SW 1271 (cell line): Measurements from ENCODE around the gene TARBP2.

Experiments used
- DNase-seq, 2 experiments: peaks; one replicate each; lab custom pipeline; 2025; lab: John Stamatoyannopoulos, UW

The TARBP2 gene

DNA sequence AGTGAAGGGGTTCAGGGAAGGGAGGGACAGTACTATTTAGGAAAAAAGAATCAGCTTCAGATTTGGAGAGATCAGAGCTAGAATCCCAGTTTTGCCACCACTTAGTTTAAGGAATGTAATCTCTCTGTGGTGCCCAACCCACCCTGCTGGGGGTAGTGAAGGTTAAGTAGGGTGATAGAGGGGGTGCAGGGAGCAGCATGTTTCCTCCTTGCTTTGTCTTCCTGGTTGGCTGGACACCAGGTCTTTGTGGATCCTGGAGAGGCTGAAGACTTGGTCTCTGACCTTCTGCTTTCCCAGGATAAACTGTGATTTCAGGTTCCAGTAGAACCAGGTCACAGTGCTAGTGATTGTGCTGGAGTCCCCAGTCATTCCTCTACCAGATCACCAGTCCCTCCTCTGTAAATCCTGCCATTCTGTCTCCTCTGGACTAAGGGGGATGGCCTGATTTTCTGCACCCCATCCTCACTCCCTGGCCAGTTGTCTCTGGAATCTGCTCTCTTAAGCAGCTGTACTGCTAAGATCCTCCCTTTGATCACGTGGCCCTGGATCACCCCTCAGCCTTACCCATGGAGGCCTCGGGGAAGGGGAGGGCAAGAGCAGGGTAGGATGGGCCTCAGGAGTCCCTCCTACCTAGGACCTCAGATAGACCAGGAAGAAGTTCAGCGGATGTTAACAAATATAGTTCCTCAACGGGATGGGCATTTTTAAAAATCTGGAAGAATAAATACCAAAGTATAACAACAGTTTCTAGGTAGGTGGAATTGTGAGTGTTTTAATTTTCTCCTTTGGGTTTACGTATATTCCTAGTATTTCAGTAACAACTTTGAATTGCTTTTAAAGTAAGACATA lies 5.0 kb upstream of the TARBP2 start:
- DNase-seq: peak in 1 of 2 experiments; percentile 55

DNA sequence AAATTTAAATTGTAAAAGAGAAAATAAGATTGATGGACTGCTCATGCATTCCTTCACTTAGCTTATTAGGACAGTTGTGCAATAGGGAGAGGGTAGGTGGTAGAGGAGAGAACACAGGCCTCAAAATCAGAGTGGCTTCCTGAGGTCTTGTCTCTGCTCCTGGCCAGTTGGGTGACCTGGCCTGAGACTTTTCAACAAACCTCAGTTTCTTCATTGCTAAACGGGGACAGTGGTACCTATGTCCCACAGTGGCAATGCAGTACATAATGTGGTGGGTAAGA lies 4.4 kb upstream of the TARBP2 start:
- DNase-seq: no peak

DNA sequence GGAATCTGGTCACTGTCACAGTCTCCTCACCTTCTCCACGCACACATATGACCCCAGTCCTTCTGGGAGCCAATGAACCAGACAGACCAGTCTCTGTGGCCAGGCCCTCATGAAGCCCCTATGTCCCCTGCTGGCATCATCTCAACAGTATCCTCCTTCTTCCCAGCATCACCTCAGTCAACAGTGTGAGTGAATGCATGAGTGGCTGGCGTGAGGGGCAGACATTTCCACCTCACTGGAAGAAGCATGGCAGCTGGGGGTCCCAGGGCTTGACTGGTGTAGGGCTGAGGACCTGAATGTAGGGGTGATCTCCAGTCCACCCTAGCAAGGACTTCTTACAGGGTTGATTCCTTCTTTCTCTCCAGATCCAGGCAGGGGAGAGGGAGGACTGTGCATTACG lies 3.6 kb upstream of the TARBP2 start:
- no peak for DNase-seq

DNA sequence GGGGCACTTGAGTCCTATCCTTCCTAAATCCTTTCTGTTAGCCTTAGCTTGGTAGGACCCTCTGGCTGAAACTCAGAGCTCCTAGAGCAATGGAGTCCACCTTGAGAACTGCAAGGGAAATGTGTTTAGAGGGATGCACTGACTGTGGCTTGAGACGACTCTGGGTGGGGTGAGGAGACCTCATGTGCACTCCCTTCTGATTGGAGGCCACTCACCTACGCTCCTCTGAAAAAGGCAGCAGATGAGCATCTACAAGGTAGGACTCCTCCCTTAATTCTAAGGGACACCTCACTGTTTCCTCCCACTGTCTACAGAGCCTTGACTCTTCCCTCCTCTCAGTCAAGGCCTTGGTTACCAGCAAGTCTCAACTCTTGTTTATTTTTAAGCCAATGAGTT lies 2.9 kb upstream of the TARBP2 start:
- DNase-seq: no peak

DNA sequence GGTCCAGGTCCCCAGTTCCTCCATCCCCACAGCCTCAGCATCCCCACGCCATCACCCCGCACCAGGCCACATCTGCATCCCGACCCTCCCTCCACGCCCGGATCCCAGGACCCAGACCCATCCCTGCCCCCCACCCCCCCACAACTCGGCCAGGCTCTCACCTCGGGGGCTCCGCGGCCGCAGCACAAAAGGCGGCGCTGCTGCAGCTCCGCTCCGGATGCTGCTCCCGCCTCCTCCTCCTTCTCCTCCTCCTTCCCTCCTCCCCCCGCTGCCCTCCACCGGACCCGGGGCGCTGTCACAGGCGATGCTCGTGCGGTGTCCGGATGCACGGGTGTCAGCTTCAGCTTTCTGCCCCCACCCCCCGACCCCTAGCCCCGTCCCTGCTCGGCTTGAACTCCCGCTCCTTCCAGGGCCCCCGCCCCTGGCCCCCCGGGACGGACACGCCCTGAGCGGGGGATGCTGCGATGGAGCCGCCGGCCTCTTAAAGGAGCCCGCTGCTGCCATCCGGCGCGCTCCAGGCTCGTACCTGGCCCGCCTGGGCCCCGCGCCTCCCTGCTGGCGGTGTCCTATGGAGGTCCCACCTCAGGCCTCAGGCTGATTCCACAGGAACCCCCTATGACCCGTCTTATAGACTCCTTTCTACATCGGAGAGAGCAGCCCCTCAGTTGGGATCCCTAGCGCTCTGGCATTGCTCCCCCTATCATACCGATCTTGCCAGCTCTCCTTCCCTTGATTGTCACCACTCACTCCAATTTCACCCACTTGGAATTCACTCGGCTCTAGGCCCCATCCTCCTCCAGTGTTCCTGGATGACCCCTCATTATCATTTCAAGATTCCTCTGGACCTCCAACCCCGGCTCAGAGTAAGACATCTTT lies 1.6 kb upstream of the TARBP2 start, which contains the start of gene MAP3K12:
Gene MAP3K12, minus strand, starts transcription at position 193 of the 876 bp plus-strand sequence. CDS start 12,067 bp downstream, outside the sequence.
- peak in 1 of 2 experiments; percentile 78 for DNase-seq

DNA sequence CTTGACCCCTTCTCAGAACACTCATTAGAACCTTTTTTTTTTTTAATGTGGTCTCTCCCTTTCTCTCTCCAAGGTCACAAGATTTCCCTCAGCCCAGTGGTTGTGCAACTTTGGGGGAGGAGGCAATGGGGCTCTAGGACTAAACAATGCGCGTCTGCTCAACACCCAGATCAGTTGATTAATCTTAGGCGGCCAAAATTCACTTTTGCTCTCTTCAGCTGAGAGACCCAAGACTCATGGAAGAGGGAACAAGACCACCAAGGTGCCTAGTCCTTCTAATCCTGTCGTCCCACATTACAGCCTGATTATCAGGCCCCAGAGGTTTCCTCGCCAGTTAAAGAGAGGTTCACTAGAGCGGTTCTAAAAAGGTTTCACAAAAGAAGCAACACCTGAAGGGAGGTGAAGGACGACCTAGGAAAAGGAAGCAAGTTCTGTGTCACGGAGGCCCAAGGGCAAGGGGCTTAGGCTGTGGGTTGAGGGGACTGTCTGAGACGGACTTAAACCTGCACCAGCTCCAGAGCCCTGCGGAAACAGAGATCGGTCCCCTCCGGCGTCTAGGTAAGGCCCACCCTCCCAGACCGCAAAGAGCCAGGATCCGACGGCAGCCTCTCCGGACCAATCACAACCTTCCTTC lies 824 bp upstream of the TARBP2 start:
- DNase-seq: peak in 1 of 2 experiments; percentile 64

DNA sequence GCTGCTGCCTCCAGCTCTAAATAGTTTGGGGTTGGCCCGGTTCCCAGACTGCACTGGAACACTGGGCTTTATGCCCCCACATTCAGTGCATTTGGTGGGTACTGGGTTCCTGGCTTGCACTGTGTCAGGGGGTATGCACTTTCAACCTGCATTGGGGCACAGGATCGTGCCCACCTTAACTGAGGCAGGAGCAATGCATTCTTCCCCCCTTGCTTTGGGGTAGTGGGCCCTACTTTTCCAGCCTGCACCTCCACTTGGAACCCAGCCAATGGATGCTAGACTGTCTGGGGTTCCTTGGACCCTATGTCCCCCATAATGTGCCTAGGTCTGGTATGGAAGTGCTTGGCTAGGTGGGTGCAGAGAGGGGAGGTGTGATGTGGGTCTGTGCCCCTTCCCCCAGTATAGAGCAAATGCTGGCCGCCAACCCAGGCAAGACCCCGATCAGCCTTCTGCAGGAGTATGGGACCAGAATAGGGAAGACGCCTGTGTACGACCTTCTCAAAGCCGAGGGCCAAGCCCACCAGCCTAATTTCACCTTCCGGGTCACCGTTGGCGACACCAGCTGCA lies 615 bp downstream of the TARBP2 start:
- DNase-seq: no peak

DNA sequence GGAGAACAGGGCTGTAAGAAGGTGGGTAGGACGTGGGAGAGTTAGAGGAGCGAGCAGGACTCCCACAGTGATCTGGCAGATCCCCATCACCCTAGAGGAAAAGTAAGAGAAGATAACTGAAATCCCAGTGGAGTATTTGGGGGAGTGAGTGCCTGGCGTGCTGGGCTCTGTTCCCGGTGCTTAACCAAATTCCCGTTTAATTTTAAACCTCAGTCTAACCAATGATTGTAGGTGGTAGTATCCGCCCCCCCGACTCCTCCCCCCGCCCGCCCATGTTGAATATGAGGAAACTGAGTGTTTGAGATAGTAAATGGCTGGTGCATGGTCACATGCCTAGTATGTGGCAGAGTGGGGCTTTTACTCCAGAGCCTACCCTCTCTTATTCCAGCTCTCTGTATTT lies 1.2 kb downstream of the TARBP2 start:
- DNase-seq: no peak

DNA sequence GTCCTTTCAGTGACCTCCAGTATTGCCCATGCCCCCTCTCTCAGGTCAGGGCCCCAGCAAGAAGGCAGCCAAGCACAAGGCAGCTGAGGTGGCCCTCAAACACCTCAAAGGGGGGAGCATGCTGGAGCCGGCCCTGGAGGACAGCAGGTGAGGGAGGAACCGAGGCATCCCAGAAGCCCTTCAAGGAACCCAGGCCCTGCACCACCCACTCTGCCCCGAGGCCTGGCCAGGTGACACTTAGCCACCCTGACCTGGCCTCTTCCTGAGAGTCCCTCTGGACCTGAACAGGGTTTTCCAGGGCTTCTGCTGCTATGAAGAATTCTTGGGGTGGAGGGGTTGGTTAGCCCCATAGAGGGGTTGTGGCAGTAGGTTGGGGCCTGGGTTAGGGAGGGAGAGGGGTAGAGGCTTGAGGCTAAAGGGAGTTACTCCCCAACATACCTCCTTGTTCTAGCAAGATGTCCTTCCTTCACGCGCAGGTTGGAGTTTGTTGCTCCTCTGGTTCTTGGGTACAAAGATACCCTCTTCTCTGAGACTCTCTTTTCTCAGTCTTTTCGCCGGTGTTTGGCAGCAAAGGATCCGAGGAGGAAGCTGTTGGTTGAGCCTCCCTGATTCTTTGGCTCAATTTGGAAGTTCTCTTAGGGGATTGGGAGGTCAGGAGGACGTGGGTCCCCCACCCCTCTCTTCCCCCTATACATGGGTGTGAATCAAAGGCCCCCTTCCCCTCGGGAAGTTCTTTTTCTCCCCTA lies 2.1 kb downstream of the TARBP2 start:
- DNase-seq: no peak

DNA sequence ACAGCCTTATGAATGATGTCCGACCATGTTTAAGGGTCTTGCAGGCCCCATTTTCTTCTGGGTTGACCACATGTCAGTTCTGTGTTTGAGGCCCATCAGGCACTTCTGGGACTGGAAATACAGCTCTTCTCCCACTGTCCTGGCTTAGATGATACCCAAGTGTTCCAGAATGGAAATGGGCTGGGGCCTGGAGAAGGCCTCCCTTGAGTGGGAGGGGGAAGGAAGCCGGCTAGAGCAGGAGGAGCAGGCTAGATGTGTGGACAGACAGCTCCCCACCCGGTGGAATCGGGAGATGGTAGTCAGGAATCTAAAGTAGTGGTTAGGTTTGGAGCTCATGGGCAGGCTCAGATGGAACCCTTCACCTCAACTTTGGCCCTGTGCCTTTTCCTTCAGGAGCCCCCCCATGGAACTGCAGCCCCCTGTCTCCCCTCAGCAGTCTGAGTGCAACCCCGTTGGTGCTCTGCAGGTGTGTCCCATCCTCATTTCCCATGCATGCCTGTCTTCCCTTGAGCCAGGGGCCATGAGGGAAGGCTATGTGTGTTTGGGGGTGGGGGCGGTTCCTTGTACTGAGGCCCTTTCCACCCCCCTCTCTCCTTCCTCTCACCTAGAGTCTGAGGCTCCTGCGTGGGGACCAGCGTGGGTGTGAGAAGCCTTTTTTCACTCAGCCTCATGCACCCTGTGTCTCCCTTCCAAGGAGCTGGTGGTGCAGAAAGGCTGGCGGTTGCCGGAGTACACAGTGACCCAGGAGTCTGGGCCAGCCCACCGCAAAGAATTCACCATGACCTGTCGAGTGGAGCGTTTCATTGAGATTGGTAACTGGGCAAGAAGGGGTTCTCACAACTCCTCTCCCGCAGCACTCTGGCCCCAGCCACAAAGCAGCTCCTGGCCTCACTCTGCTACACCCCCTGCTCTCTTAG lies 3.2 kb downstream of the TARBP2 start:
- DNase-seq: no peak

DNA sequence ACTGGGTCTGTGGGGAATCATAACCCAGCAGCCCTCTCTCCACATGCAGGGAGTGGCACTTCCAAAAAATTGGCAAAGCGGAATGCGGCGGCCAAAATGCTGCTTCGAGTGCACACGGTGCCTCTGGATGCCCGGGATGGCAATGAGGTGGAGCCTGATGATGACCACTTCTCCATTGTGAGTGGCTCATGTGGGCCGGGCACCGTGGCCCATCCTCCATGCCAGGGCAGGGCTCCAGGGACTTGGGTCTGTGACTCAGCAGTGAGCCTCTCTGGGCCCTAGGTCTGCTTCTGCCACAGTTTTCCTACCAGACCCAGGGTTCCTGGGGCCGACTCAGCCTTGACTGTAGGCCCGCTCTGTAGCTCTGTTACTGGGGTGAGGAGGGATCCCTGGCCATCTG lies 4.0 kb downstream of the TARBP2 start:
- no peak for DNase-seq

DNA sequence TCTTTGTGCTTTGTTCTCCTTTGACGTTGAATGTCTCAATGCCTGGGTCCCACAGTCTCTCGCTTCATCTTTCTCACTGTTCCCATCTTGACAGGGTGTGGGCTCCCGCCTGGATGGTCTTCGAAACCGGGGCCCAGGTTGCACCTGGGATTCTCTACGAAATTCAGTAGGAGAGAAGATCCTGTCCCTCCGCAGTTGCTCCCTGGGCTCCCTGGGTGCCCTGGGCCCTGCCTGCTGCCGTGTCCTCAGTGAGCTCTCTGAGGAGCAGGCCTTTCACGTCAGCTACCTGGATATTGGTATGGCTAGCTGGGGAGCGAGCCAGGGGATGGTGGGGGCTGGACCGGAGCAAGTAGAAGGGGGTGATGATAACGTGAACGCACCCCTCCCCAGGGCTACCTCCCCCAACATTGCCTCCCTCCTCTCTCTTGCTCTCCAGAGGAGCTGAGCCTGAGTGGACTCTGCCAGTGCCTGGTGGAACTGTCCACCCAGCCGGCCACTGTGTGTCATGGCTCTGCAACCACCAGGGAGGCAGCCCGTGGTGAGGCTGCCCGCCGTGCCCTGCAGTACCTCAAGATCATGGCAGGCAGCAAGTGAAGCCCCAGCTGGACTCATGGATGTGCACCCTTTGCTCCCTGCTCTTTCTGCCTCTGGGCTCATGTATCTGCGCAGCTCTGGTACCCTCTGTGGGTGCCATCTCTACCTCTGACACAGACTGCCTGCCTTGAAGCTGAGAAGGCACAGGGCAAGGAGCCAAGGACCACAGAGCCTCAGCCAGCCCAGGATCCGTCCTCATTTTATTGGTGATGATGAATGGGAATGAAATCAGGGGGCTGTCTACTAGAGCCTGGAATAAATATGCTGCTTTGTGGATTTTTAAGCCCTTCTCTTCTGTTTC lies 4.7 kb downstream of the TARBP2 start:
- DNase-seq: no peak

DNA sequence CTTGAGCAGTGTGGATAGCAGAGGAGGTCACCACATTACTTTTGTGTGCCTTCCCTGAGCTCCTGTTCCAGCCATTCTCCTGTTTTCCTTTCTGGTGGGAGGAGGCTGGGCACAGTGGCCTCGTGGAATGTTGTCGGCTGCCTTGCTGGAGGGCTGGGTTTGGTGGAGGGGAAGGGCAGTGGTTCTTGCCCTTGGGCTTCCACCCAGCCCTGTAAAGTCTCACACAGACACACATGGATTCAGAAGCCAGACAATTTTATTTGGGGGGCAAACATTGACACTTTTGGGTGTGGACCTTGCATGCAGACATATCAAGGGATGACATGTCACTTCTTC lies 5.3 kb downstream of the TARBP2 start:
- no peak for DNase-seq

DNA sequence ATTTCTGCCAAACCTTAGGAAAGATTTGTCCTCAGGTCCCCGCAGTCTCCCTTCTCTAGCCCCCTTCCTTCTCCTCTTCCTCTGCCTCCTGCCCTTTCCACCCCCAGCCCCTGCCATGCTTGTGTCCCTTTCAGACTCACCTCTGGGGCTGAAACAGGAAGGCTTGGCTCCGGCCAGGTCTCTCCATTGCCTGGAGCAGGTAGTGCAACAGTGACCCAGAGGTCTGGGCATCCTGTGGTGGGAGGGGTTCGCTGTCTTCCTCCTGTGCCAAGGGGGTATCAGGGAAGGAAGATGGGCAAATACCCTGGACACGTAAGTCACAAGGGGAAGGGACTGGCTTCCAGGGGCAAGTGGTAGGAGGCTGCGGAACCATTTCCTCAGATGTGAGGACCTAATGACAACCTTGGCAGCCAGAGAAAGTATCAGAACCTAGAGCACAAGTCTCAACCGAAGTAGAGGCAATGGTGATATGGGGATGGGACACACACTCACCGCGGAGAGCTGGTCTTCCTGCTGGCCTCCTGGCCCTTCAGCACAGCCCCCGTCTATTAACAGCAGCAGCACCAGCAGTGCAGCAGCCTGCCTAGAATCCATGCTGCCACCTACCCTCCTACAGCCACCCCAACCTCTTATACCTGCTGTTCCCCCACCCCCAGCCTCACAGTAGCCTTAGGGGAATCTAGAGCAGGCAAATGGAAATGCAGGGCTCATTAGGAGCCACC lies 6.0 kb downstream of the TARBP2 start, which contains the start of gene NPFF:
Gene NPFF, minus strand, starts transcription at position 604 of the 722 bp plus-strand sequence. Its CDS starts 10 bp downstream, at position 594.
- DNase-seq: no peak

DNA sequence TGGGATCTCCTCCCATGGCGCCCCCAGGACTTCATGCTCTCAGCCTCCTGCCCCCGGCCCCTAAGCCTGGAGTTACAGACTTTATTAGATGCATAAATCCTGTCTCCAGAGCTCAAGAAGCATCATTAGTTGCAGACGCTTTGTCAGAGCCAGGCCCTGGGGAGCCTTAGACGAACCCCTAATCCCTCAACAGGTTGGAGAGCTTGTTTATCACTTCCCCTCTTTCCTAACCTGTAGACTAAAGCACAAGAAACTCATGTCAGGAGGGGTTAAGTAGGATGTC lies 6.5 kb downstream of the TARBP2 start:
- DNase-seq: no peak

DNA sequence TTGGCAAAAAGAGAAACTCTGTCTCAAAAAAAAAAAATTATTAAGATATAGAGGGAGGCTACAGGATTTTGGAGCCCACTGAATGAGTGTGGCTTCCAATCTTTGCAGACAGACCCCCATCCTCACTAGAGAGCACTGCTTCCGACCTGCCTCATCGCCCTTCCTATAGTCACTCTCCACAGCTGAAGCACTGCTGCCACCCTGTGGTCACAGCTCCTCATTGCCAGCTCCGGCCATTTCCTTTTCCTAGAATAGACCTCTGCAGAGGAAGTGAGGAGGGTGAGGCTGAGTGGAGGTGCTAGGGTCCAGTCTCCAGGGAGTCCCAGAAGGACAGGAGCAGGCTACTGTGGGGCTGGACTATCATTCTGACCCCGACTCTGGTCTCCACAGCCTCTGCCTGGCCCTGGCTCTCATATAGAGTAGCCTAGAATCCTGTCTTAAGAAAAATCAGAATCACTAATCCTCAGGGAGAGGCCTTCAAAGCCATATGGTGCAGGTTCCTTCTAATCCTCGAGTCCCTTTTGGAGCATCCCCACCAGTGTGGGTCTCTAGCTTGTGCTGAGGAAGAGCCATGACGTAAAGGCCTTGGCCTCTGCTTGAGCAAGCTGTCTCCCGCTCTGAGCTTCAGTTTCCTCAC lies 7.6 kb downstream of the TARBP2 start:
- DNase-seq: peak; percentile 56 to 70

DNA sequence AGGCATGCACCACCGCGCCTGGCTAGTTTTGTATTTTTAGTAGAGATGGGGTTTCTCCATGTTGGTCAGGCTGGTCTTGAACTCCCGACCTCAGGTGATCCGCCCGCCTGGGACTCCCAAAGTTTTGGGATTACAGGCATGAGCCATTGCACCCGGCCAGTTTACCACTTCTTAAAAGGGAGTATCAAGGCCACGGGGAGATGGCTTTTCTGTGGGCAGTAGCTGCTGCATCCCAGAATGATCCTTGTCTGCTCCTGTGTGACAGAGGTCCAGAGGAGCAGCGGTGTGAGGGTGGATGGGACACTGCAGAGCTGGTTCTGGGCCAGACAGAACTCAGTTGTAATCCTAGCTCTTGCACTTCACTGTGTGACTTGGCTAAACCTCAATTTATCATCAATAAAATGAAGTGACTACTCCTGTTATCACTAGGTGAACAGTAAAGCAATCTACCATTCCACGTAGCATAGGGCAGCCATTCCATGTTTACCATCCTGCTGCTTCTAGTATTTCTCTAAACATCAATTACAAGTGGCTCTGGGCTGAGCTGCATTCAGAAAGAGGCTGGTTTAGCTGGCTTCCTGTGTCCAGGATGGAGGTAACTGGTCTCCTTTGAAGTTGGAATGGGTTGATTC lies 9.2 kb downstream of the TARBP2 start:
- no peak for DNase-seq
